Endothelial cell of hepatic sinusoid (primary cell): ENCODE measurements around the gene SLAMF6.

Experiments used
- in situ Hi-C: cut with HindIII; loops from 2 replicates; pipeline ENCODE4 v1.10.0; 2017; ENCODE audit warnings: low sequenced_read_pairs

The SLAMF6 gene

DNA sequence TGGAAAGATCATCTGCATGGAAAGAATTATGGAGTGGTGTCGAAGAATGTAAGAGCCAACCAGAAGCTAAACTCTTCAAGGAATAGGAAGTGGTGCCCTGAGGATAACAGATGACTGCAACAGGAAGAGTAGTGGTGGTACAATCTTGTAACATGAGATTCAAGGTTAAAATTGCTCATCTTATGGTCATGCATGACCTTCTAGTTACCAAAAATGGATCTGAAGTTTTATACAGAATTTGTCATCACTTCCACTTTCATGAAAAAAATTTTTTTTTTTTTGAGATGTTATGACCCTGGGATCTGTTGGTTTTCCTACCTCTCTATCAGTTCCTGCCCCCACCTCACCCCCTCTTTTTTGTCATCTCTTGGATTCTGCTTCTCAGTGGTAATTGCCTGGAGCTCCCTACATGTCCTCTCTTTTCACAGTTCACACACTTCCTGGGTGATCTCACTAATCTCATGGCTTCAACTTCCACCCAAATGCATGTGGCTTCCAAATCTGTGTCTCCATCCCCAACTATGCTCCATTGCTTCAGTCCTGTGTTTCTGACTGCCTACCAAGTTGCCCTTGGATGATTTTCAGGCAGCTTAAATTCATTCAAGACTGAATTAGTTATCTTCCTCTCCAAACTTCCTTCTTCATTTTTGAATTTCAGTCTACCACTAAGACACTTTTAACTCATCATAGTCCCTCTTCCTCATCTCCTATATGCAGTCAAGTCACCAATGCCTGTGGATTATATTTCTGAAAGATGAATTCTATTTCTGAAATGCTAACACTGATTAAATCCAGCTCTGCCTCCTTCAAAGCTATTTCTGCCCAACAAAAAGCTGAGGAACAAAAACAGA, 48.4 kb downstream of the SLAMF6 start:
- in situ Hi-C loops = no loop called here

DNA sequence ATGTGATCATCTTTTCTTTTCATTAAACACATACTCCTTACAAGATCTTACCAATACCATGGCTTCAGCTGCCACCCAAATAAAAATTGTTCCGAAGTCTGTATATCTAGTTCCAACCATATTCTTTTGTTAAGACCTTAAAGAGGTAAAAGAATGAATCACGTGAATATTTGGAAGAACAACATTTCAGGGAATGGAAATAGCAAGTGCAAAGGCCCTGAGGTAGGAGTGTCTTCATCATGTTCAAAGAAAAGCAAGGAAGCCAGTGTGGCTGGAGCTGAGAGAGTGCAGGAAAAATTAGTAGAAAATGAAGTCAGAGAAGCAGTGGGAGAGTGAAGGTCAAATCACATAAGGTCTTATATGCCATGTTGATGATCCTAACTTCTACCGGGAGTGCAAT, 50.9 kb downstream of the SLAMF6 start:
- in situ Hi-C loops = no loop called here

DNA sequence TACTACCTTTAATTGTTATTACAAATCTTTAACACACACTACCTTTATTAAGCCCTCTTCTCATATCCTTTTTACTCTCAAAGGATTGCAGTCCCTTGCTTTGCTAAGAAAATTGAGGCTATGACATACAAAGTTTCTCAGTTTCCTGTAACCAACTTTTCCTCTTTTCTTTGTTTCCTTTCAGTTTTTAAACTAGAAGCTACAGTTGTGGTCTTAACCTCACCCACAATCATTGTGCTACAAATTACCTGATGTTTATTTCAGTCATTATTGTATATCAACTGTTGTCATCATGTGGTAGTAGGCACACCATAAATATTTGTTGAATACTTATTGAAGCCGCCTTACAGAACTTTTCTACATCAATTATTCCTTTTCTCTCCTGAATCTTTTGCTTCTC, 51.8 kb downstream of the SLAMF6 start:
- in situ Hi-C loops = no loop called here

DNA sequence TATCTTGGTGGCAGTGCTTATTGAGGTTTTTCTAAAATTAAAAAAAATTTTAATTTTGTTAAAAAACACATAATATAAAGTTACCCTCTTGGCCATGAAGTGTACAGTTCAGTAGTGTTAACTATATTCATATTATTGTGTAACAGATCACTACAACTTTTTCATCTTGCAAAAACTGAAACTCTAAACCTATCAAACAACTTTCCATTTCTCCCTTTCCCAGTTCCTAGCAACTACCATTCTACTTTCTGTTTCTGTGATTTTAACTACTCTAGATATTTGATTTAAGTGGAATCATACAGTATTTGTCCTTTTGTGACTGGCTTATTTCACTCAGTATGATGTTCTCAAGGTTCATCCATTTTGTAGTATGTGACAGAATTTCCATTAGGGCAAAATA, 55.5 kb downstream of the SLAMF6 start:
- in situ Hi-C loops = loop anchor here (10.0 kb wide), 1 partner anchor 177 kb away; the partner anchor contains the start of gene SLAMF1

DNA sequence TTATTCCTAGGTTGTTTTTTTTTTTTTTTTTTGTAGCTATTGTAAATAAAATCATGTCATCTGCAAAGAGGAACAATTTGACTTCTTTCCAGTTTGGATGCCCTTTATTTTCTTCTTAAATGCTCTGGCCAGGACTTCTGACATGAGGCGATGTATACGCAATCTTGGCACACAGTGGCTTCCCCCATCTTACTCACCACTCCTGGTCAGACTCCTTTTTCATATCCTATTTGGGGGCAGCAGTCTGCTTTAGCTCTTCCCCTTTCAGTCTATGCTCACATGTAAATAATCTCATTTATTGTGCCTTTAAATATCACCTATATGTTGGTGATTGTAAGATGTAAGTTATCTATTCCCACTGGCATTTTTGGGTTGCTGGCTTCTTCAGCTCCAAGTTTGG, 56.1 kb downstream of the SLAMF6 start:
- in situ Hi-C loops = loop anchor here (10.0 kb wide), 1 partner anchor 178 kb away; the partner anchor contains the start of gene SLAMF1

DNA sequence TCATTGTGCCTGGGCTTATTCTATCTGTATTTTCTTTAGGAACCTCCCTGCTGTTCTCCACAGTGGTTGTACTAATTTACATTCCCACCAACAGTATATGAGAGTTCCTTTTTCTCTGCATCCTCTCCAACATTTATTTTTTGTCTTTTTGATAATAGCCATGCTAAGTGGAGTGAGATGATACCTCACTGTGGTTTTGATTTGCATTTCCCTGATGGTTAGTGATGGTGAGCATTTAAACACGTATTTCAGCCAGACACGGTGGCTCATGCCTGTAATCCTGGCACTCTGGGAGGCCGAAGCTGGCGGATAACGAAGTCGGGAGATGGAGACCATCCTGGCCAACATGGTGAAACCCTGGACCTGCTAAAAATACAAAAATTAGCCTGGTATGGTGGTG, 57.9 kb downstream of the SLAMF6 start:
- in situ Hi-C loops = loop anchor here (10.0 kb wide), 1 partner anchor 180 kb away; the partner anchor contains the start of gene SLAMF1

DNA sequence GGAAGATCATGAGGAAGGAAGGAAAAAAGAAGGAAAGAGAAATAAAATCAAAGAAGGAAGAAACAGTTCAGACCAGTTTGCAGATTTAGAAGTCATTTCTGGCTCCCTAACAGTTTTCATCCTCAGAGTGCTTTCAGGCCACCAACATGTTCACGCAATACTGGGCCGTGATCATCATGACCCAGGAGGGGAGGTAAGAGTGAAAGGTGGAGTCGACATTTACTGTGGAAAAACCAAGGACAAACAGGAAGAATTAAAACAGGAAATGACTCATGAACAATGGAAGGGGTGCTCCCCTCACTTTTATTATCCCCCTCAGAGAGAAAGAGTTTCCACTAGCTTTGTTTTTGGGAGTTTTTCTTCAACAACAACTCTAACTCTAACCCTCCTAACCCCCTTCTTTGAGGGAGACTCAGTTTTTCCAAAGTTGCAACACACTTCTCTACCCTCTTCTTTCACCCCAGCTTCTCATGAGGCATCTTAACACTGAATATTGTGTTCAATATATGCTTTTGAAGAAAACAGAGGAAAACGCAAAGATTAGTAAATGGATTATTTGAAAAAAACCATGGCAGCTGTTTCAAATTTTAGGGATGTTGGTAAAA, 62.3 kb downstream of the SLAMF6 start:
- in situ Hi-C loops = loop anchor here (10.0 kb wide), 1 partner anchor 184 kb away; the partner anchor contains the start of gene SLAMF1

DNA sequence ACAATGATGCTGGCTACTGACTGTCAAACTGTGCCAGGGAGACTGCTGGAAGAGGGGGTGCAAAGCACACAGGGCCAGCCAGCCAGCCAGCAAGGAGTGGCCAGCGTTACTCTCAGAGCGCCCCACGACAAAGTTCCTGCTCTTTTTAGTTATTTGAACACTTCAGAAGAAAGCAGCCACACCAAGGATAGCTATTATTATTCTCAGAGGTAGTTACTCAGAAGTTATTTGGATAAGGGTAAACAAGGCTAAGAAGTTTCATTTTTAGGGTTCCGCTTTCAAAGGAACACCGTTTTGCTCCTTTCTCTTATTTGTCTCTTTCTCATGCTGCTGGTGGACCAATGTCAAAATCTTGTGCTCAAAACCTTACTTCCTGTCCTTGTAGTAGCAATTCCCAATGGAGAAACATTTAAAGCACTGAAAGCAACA, 62.8 kb downstream of the SLAMF6 start:
- in situ Hi-C loops = loop anchor here (10.0 kb wide), 1 partner anchor 185 kb away; the partner anchor contains the start of gene SLAMF1

DNA sequence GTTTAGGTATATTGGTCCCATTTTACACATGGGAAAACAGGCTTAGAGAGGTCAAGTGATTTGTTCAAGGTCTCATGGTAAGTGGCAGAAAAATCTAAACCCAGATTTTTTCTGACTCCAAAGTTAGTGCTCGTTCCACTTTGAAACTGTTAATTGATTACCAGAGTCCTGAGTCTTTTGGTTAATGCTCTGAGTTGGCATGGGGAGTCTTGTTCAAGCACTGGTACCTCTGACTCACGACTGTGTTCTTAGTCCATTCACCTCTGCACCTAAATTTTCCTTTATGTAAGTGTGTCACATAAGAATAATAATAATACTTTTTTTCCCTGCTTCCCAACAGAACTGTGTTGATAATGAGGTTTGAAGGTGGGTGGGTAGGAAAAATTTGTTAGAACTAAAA, 63.4 kb downstream of the SLAMF6 start:
- in situ Hi-C loops = loop anchor here (10.0 kb wide), 1 partner anchor 185 kb away; the partner anchor contains the start of gene SLAMF1

DNA sequence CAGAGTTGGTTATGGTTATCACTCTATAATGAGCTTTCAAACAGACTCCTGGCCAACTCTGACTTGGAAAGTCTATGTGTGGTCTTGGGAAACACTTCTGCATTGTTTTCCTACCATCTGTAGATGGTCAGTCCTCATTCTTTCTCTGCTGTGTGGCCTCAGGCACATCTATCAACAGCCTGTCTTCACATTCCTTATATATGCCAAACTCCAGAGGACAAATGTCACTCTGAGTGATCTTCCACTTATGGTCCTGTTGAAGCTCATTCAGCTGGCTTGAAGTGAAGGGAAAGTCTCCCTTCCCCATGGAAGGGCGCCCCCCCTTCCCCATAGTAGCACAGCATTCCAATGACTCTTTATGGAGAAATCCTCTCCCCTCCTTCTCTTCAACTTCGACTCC, 64.0 kb downstream of the SLAMF6 start:
- in situ Hi-C loops = no loop called here

DNA sequence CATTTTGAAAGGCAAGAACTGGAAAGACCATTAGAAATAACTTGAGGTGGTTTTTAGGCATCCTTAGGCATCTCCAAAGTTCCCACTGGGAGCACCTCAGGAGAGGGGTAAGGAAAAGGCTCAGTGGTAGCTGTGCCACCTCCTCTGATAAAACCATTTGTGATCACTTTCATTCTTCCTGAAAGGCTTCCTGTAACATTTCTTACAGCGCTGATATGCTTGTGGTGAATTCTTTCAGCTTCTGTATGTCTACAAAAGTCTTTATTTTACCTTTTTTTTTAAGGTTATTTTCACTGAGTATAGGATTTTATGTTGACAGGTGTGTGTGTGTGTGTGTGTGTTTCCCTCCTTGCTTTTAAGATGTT, 67.9 kb downstream of the SLAMF6 start:
- in situ Hi-C loops = no loop called here

DNA sequence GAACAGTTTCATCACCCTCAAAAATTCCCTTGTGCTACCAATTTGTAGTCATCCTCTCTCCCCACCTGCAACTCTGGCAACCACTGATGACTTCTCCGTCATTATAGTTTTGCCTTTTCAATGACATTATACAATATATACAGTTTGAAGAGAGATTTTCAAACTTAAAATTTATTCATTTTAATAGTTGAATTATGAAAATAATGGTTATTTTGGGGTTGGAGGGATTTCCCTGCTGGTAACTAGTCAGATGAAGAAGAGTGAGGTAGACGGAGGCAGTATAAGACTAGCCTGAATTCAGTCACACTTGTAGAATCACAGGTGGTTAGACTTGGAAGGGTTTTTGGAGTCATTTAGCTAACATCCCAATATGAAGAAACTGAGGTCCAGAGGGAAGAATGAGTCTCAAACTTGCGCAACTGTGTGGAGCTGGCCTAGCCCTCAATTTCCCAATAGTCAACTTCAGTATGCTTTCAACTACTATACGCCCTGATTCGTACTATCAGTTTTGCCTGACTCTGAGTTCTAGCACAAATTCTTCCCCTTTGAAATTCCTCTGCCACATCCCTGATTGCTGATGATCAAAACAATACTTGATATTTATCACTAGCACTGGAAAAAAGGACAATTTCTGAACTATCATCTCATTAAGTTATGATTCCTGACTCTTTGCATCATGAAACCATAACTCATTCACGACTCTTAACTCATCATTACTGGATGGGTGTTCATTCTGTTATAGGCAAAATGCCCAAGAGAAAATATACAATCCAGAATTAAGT, 68.5 kb downstream of the SLAMF6 start:
- in situ Hi-C loops = no loop called here

DNA sequence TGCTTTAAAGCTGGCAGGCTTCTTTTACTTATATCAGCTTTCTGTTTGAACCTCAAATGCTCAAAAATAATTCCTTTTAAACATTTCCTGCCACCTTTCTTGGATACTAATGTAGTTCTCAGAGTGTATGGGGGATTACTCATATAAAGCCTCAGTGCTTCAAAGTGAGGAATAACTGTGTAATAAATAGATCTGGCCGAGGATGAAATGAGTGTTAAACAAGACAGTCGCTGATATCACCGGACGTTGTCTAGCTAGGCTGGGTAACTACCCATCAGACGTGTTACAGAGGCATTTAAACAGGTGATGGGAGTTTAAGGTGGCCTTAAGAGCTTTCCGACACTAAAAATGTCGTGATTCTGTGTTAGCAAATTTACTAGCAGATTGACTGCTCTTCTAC, 69.6 kb downstream of the SLAMF6 start:
- in situ Hi-C loops = no loop called here

DNA sequence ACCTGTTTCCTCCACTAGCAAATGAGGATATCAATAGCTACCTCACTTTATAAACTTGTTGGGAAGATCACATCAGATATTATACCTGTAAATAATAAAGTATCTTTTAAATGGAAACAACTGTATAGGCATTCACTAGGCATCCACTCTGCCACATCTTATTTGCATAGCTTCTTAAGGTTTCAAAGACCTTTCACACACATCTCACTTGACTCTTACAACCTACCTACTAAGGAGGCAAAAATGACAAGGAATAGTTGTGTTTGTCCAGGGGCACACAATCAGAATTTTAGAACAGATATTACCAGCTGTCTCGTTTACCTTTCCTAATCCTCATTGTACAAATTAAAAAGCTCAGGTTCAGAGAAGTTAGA, 71.2 kb downstream of the SLAMF6 start:
- in situ Hi-C loops = no loop called here

DNA sequence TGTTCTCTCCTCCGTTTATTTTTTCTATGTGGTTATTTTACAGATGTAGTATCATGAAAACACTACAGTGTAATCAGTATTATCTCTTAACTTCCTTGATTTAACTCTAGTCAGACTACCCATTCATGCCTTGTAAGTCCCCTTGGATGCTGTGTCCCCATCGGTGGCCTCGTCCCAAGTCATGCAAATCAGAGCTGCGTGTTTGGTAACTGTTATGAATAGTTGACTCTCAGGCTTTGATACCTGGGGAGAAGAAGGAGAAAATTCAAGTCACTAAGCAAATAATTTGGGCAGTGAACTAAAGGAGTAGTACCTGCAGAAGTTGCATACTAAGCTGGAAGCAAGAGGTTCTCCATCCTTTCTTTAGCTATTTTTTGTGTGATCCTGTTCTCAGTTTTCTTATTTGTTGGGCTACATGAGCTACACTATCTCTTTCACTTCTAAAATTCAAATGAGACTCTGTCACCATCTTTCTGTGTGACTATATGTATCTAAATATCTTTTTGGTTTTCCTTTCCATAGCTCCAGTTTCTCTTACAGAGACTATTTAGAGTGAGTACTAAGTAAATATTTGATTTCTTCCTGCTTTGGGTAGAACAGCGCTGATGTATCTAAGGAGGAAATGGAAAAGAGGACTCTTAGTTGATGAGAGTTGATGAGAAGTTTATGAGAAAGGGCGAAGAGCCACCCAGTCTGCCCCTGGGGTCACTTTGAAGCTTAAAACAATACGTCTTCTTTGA, 71.8 kb downstream of the SLAMF6 start:
- in situ Hi-C loops = no loop called here

DNA sequence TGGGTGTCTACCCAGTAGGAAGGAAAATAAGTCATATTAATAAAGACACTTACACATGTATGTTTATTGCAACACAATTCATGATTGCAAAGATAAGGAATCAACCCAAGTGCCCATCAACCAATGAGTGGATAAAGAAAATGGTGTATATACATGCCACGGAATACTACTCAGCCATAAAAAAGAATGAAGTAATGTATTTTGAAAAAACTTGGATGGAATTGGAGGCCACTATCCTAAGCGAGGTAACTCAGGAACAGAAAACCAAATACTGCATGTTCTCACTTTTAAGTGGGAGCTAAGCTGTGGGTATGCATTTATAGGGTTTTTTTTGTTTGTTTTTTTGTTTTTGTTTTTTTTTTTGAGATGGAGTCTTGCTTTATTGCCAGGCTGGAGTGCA, 73.6 kb downstream of the SLAMF6 start:
- in situ Hi-C loops = no loop called here

DNA sequence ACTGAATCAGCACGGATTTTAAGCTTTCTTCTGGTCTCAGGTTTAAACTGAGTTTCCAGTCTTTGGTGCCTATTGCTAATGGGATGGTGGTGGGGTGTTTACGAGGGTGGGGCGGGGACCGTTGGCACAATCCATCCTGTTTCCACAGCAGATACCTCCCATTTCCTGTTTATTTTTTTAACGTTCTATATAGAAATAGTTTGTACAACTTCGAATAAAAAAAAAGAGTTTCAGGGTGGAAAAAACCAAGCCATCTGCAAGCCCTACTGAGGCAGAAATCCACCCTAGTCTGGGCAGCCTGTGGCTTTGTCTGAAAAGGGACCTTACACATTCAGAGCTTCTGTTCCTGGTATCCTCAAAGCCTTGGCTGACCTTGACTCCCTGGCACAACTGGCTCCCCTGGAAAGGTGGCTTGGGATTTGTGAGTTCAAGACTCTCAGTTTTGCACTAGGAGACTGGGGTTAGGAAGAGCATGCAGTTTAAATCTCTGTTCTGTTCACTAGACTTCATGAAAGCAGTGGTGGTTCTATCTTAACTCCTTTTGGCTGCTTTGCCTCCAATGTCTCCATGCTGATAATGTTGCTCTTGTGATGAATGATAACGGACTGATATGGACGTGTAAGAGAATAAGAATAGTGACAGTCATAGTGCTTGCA, 76.0 kb downstream of the SLAMF6 start:
- in situ Hi-C loops = no loop called here

DNA sequence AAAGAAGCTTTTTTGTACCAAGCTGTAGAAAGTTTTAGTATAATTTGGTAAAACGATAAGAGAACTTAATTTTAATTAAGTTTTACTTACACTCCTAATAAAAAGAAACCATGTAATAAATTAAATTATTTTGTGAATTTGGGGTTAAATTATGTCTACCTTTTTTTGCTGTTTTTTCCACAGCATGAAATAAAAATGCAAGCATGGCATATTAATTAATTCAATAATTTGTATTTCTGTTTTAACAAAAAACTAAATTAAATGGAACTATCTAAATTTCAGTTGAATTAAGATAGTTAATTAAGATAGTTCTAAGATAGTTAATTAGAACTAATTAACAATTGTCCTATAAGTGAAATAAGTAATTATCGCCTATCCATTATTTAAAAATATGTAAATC, 83.3 kb downstream of the SLAMF6 start:
- in situ Hi-C loops = no loop called here

DNA sequence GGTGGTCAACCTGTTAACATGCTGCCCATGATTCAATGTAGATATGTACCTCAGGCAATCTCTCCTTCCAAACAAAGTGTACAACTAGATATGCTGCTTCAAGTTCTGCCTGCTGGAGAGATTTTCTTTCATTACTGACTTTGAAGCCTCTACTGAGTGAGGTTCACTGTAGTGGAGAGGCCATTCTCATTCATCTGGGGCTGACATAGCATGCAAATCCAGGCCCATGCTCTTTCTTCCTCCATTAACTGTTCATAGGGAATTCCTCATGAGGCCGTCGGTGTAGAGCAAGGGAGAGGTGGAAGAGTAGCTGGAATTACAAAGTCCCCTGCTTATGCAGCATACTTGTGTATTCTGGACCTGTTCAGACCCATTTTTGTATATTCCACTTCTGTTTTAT, 84.1 kb downstream of the SLAMF6 start:
- in situ Hi-C loops = no loop called here

DNA sequence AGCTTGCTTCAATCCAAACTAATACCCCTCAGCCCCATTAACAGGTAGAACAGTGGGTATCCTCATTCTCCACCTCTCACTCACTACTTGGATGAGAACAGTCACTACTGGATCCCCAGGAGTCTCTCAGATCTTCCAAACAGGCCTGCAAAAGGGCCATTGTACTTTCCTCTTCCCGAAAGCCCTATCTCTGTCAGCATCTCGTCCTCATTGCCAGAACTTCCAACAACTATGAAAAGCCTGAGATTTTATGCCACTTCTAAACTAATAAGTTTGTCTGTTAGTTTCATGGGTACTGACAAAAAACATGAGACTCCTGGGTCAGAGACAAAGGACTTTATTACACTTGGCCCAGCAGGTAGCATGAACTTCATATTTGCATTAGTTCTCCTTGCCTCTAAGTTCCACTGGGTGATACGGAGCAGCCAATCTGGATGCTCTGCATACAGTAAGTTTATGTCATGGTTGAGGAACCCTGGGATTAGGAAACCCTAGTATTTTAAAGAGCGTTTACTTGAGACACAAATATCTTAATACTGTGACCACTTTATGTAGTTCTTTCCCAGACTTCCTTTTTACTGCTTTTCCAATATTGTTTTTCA, 84.6 kb downstream of the SLAMF6 start:
- in situ Hi-C loops = no loop called here
